HepG2 (cell line): ENCODE measurements around the gene ZBTB20. TPM values are rescaled to one million over a fixed set of nuclear protein-coding genes. Genes with fewer than 3 reads are reported as not detected.

Source experiments
- ATAC-seq: fragments of 200-7000 bp; cut with Tn5 transposase; 3 replicates; pipeline ENCODE4 v1.9.1; 2020; ENCODE audit warnings: mild to moderate bottlenecking, moderate library complexity
- BruUV-seq: library from RNA; stranded (reverse); fragments of 400-500 nt; replicated peaks from 2 replicates; lab custom pipeline; 2021; lab: Mats Ljungman, UMichigan
- CTCF ChIA-PET: fragments of 300-600 bp; formaldehyde crosslinking; extraction: SDS; loops from one replicate; lab custom pipeline; 2021; ENCODE audit warnings: low total read pairs, inconsistent platforms, low intra/inter-chr PET ratio; lab: Yijun Ruan, JAX
- POLR2A ChIA-PET: fragments of 350-600 bp; sonication (Branson Sonifier 250); formaldehyde crosslinking; loops from one replicate; lab custom pipeline; 2020; ENCODE audit warnings: antibody characterized with exemption, inconsistent platforms; lab: Yijun Ruan, JAX
- DNase-seq: peaks from one replicate; pipeline ENCODE4 v3.0.0-alpha.2; 2015; ENCODE audit warnings: low spot score
- FAIRE-seq: peaks from 3 replicates; lab custom pipeline; 2011; peaks lifted over from hg19 to GRCh38; lab: Jason Lieb, UNC
- H2AFZ ChIP-seq: one replicate; pipeline ENCODE4 v1.6.1; 2011; ENCODE audit warnings: low read length, inconsistent platforms
- H3K27ac ChIP-seq: fragments of 300-600 bp; 3 replicates; pipeline ENCODE4 v1.8.0; 2011; ENCODE audit warnings: mixed run types, mild to moderate bottlenecking, mixed read lengths, low read length, inconsistent platforms; ENCODE audit not compliant: insufficient read depth; ENCODE audit errors: extremely low read length
- H3K27me3 ChIP-seq, 2 experiments: fragments of 200-600 bp in 1 of 2; 2 replicates in 1 of 2; 3 replicates in 1 of 2; pipeline versions ENCODE4 v1.6.0 to v1.8.0; 2011; ENCODE audit warnings: low read length in 2 of 2, mild to moderate bottlenecking in 2 of 2, moderate library complexity in 2 of 2, inconsistent platforms in 1 of 2; ENCODE audit not compliant: insufficient read depth in 2 of 2, control insufficient read depth in 1 of 2
- H3K36me3 ChIP-seq, 2 experiments: fragments of 200-600 bp in 1 of 2; replicated peaks in 1 of 2; 2 replicates in 1 of 2; 3 replicates in 1 of 2; pipeline versions ENCODE4 v1.5.1 to v1.8.0; 2011; ENCODE audit warnings: low read length in 2 of 2, inconsistent platforms in 1 of 2; ENCODE audit not compliant: insufficient read depth in 2 of 2, control insufficient read depth in 1 of 2
- H3K4me1 ChIP-seq: 2 replicates; pipeline ENCODE4 v1.5.1; 2012; ENCODE audit warnings: low read length, inconsistent platforms; ENCODE audit not compliant: insufficient read depth
- H3K4me2 ChIP-seq: 2 replicates; pipeline ENCODE4 v1.6.0; 2011; ENCODE audit warnings: low read depth, low read length, inconsistent platforms
- H3K4me3 ChIP-seq, 3 experiments: fragments of 200-600 bp in 1 of 3; sonication (generic), shearing (Covaris generic) in 1 of 3; replicated peaks in 1 of 3; 2 replicates each; pipeline ENCODE4 v1.5.1; 2011 to 2016; ENCODE audit warnings: low read length in 3 of 3, inconsistent platforms in 2 of 3, low read depth in 2 of 3, mild to moderate bottlenecking in 2 of 3, control low read depth in 1 of 3, mixed read lengths in 1 of 3; ENCODE audit not compliant: insufficient read depth in 1 of 3
- H3K79me2 ChIP-seq: one replicate; pipeline ENCODE4 v1.6.1; 2011; ENCODE audit warnings: low read length, inconsistent platforms; ENCODE audit not compliant: insufficient read depth
- H3K9ac ChIP-seq: 2 replicates; pipeline ENCODE4 v1.6.0; 2011; ENCODE audit warnings: mild to moderate bottlenecking, low read depth, low read length, inconsistent platforms; ENCODE audit not compliant: insufficient read depth
- H3K9me3 ChIP-seq: 2 replicates; pipeline ENCODE4 v1.5.1; 2012; ENCODE audit warnings: mild to moderate bottlenecking, low read length
- H4K20me1 ChIP-seq: 2 replicates; pipeline ENCODE4 v1.6.0; 2011; ENCODE audit warnings: inconsistent platforms, mild to moderate bottlenecking, low read length, moderate library complexity; ENCODE audit not compliant: insufficient read depth
- BRCA1 ChIP-seq: sonication (generic); formaldehyde crosslinking; IDR thresholded peaks from 2 replicates; pipeline ENCODE4 v1.4.0; 2020; ENCODE audit warnings: missing genetic modification reagents
- DNMT1 ChIP-seq: sonication (generic); formaldehyde crosslinking; IDR thresholded peaks from 2 replicates; pipeline ENCODE4 v1.5.1; 2020; ENCODE audit warnings: mild to moderate bottlenecking, missing genetic modification reagents
- IRF2 ChIP-seq: IDR thresholded peaks from 2 replicates; pipeline ENCODE4 v1.6.1; 2018; ENCODE audit warnings: missing genetic modification reagents, missing compliant biosample characterization
- KAT8 ChIP-seq: IDR thresholded peaks from 2 replicates; pipeline ENCODE4 v1.6.1; 2016; ENCODE audit warnings: missing genetic modification reagents, missing compliant biosample characterization
- MEIS2 ChIP-seq: sonication (generic); formaldehyde crosslinking; IDR thresholded peaks from 2 replicates; pipeline ENCODE4 v1.9.0; 2021; ENCODE audit warnings: mild to moderate bottlenecking, missing genetic modification reagents
- PRMT3 ChIP-seq: sonication (generic); formaldehyde crosslinking; IDR thresholded peaks from 2 replicates; pipeline ENCODE4 v1.8.1; 2022; ENCODE audit warnings: low read depth, mild to moderate bottlenecking, moderate library complexity, missing genetic modification reagents, borderline replicate concordance
- SIX1 ChIP-seq: sonication (generic); formaldehyde crosslinking; IDR thresholded peaks from 2 replicates; pipeline ENCODE4 v1.4.0; 2020; ENCODE audit warnings: missing genetic modification reagents, borderline replicate concordance
- ZNF3 ChIP-seq: IDR thresholded peaks from 2 replicates; pipeline ENCODE4 v1.7.0; 2017; ENCODE audit warnings: inconsistent platforms
- ZNF501 ChIP-seq: sonication (generic); formaldehyde crosslinking; IDR thresholded peaks from 2 replicates; pipeline ENCODE4 v1.5.1; 2020; ENCODE audit warnings: mild to moderate bottlenecking, moderate library complexity, missing genetic modification reagents
- ZNF644 ChIP-seq: IDR thresholded peaks from 2 replicates; pipeline ENCODE4 v1.6.1; 2016; ENCODE audit warnings: low read depth
- ZNF883 ChIP-seq: sonication (generic); formaldehyde crosslinking; IDR thresholded peaks from 2 replicates; pipeline ENCODE4 v1.5.1; 2020; ENCODE audit warnings: mild to moderate bottlenecking, missing genetic modification reagents; ENCODE audit errors: not compliant biosample characterization
- WGBS: methylation state at CpG from one replicate; pipeline ENCODE4 v1.1.6; 2017; ENCODE audit warnings: low lambda C conversion rate; 5-methylcytosine and 5-hydroxymethylcytosine counted together
- in situ Hi-C: cut with HindIII; loops from 2 replicates; pipeline ENCODE4 v1.10.0; 2017; ENCODE audit warnings: low pct_unique_long_range_greater_than_20kb; ENCODE audit not compliant: extremely low pct_ligation_motif_present
- intact Hi-C: fragments of 100-400 bp; cut with micrococcal nuclease; formaldehyde crosslinking; loops from one replicate; pipeline ENCODE4 v1.10.0; 2022; ENCODE audit not compliant: unreplicated experiment
- polyA plus RNA-seq, 8 experiments: library from polyadenylated mRNA; depleted of rRNA in 3 of 8; stranded (reverse) in 7 of 8; unstranded in 1 of 8; fragments of >200 nt; fragmentation: Illumina TruSeq in 4 of 8; extraction: Trizol in 4 of 8; gene quantifications; 2 replicates each; pipeline versions ENCODE4 v1.2.1 to v1.2.3, GENCODE V29; 2011 to 2016; ENCODE audit warnings: low read depth in 4 of 8, missing spikeins in 1 of 8, mixed read lengths in 1 of 8; ENCODE audit not compliant: insufficient read depth in 1 of 8
- total RNA-seq, 5 experiments: library from RNA; depleted of rRNA; stranded (reverse); fragments of >200 nt; fragmentation: Illumina TruSeq; extraction: Trizol; gene quantifications; 2 replicates each; pipeline ENCODE4 v1.2.3, GENCODE V29; 2016; ENCODE audit warnings: low read depth in 1 of 5
- TF ChIP-seq, protein P1 (sequence below): sonication (generic); formaldehyde crosslinking; IDR thresholded peaks from 2 replicates; pipeline ENCODE4 v1.5.0; 2020; ENCODE audit warnings: mild to moderate bottlenecking, missing genetic modification reagents
- TF ChIP-seq, protein P2 (sequence below): sonication (generic); formaldehyde crosslinking; IDR thresholded peaks from 2 replicates; pipeline ENCODE4 v1.5.1; 2020; ENCODE audit warnings: mild to moderate bottlenecking, moderate library complexity, missing genetic modification reagents
- TF ChIP-seq, protein P3 (sequence below): sonication (generic); formaldehyde crosslinking; IDR thresholded peaks from 2 replicates; pipeline ENCODE4 v1.8.0; 2022; ENCODE audit warnings: mild to moderate bottlenecking, missing genetic modification reagents, moderate library complexity
- TF ChIP-seq, protein P4 (sequence below): sonication (generic); formaldehyde crosslinking; IDR thresholded peaks from 2 replicates; pipeline ENCODE4 v1.5.0; 2020; ENCODE audit warnings: mild to moderate bottlenecking, missing genetic modification reagents, borderline replicate concordance

The ZBTB20 gene
- total and polyA plus RNA-seq, 2 of the 13 experiments (the other 11 are each of a cell fraction or from before 2014, with no cell fraction given): 1.9 to 8.8 TPM

DNA sequence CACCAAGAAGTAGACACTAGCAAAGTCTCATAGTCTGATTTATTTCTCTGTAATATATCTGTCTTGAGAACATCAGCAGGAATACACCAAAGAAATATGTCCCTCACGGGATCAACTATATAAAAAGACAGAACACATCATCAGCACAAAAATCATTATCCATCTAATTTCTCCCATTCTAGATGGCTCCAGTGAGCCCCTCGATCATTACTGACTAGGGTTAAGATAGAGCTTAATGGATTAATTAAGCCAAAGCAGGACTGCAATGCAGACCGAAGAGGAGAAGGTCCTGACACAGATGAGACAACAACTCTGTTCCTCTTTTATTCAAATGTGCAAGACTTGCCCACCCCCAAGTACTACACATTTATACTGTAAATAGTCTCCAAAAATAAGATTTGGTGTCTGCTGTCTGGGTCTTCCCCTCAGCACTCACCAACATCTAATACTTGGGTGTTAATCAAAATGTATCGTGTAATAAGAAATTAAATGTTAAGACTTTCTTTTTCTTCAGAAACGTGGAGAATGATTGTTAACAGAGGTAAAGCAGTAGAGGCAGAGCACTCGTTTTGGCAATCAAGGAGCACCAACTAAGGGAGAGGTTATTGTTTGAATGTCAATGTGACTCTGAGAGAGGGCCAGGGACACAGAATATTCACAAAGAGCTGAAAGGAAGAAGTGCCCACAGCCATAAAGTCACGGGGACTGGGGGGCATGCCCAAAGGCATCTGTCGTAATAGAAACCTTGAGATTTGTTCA lies 719.6 kb downstream of the ZBTB20 start:
- no TSS peak for BruUV-seq
- Histone ChIP-seq H4K20me1 (no peaks in the 10 kb centered on the region), H3K27ac (no peak overlapping the region), H3K4me1 (no peaks in the 10 kb centered on the region), H3K4me3 (no peak overlapping the region), H3K4me2 (no peak overlapping the region), H3K27me3 (no peaks in the 10 kb centered on the region), H3K9me3 (no peaks in the 10 kb centered on the region), H3K36me3 (no peaks in the 10 kb centered on the region), H2AFZ (no peak overlapping the region), H3K79me2 (no peaks in the 10 kb centered on the region), H3K9ac (no peak overlapping the region)
- POLR2A ChIA-PET: no interaction called here
- 93% methylated on average over 8 of the region's 8 CpGs for WGBS
- DNase-seq (no peak), ATAC-seq (no peak), FAIRE-seq (no peak)
- intact Hi-C loops (no loop called here), in situ Hi-C loops (no loop called here)
- CTCF ChIA-PET: no interaction called here
- TF ChIP-seq, protein P1, sequence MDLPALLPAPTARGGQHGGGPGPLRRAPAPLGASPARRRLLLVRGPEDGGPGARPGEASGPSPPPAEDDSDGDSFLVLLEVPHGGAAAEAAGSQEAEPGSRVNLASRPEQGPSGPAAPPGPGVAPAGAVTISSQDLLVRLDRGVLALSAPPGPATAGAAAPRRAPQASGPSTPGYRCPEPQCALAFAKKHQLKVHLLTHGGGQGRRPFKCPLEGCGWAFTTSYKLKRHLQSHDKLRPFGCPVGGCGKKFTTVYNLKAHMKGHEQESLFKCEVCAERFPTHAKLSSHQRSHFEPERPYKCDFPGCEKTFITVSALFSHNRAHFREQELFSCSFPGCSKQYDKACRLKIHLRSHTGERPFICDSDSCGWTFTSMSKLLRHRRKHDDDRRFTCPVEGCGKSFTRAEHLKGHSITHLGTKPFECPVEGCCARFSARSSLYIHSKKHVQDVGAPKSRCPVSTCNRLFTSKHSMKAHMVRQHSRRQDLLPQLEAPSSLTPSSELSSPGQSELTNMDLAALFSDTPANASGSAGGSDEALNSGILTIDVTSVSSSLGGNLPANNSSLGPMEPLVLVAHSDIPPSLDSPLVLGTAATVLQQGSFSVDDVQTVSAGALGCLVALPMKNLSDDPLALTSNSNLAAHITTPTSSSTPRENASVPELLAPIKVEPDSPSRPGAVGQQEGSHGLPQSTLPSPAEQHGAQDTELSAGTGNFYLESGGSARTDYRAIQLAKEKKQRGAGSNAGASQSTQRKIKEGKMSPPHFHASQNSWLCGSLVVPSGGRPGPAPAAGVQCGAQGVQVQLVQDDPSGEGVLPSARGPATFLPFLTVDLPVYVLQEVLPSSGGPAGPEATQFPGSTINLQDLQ (CRISPR knock-in tag): no peak
- TF ChIP-seq, protein P2, sequence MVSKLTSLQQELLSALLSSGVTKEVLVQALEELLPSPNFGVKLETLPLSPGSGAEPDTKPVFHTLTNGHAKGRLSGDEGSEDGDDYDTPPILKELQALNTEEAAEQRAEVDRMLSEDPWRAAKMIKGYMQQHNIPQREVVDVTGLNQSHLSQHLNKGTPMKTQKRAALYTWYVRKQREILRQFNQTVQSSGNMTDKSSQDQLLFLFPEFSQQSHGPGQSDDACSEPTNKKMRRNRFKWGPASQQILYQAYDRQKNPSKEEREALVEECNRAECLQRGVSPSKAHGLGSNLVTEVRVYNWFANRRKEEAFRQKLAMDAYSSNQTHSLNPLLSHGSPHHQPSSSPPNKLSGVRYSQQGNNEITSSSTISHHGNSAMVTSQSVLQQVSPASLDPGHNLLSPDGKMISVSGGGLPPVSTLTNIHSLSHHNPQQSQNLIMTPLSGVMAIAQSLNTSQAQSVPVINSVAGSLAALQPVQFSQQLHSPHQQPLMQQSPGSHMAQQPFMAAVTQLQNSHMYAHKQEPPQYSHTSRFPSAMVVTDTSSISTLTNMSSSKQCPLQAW: no peak
- TF ChIP-seq KAT8 (CRISPR knock-in tag) (no peak), PRMT3 (no peak), DNMT1 (CRISPR knock-in tag) (no peak), ZNF501 (CRISPR knock-in tag) (no peak), SIX1 (CRISPR knock-in tag) (no peak), BRCA1 (CRISPR knock-in tag) (no peak), ZNF883 (CRISPR knock-in tag) (no peak), ZNF644 (CRISPR knock-in tag) (no peak), ZNF3 (CRISPR knock-in tag) (no peak), IRF2 (CRISPR knock-in tag) (no peak), MEIS2 (CRISPR knock-in tag) (no peak)
- TF ChIP-seq, protein P3, sequence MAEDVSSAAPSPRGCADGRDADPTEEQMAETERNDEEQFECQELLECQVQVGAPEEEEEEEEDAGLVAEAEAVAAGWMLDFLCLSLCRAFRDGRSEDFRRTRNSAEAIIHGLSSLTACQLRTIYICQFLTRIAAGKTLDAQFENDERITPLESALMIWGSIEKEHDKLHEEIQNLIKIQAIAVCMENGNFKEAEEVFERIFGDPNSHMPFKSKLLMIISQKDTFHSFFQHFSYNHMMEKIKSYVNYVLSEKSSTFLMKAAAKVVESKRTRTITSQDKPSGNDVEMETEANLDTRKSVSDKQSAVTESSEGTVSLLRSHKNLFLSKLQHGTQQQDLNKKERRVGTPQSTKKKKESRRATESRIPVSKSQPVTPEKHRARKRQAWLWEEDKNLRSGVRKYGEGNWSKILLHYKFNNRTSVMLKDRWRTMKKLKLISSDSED: no peak
- TF ChIP-seq, protein P4, sequence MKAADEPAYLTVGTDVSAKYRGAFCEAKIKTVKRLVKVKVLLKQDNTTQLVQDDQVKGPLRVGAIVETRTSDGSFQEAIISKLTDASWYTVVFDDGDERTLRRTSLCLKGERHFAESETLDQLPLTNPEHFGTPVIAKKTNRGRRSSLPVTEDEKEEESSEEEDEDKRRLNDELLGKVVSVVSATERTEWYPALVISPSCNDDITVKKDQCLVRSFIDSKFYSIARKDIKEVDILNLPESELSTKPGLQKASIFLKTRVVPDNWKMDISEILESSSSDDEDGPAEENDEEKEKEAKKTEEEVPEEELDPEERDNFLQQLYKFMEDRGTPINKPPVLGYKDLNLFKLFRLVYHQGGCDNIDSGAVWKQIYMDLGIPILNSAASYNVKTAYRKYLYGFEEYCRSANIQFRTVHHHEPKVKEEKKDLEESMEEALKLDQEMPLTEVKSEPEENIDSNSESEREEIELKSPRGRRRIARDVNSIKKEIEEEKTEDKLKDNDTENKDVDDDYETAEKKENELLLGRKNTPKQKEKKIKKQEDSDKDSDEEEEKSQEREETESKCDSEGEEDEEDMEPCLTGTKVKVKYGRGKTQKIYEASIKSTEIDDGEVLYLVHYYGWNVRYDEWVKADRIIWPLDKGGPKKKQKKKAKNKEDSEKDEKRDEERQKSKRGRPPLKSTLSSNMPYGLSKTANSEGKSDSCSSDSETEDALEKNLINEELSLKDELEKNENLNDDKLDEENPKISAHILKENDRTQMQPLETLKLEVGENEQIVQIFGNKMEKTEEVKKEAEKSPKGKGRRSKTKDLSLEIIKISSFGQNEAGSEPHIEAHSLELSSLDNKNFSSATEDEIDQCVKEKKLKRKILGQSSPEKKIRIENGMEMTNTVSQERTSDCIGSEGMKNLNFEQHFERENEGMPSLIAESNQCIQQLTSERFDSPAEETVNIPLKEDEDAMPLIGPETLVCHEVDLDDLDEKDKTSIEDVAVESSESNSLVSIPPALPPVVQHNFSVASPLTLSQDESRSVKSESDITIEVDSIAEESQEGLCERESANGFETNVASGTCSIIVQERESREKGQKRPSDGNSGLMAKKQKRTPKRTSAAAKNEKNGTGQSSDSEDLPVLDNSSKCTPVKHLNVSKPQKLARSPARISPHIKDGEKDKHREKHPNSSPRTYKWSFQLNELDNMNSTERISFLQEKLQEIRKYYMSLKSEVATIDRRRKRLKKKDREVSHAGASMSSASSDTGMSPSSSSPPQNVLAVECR (CRISPR knock-in tag): no peak
